Measurements from ENCODE around the gene NEU4. TPM values are rescaled to one million over a fixed set of nuclear protein-coding genes. Genes with fewer than 3 reads are reported as not detected.

Gene NEU4
- total RNA-seq, 1 donor from 2014 or later = not detected

DNA sequence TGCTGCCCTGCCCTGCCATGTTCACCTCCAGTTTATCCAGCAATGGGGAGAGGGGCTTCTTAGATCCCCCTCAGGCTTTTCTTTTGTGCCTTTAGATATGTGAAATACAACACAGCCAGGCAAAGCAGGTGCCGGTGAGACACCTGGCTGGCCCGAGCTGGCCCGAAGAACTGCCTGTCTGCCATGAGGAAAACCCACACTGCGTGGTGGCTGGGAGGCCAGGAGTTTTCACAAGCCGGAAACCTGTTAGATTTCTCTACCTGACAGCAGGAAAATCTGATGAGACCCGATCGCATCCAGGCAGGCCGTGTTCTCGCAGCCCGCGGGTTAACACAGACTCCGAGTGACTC, 38.1 kb upstream of the NEU4 start:
- TF ChIP-seq, protein P1, sequence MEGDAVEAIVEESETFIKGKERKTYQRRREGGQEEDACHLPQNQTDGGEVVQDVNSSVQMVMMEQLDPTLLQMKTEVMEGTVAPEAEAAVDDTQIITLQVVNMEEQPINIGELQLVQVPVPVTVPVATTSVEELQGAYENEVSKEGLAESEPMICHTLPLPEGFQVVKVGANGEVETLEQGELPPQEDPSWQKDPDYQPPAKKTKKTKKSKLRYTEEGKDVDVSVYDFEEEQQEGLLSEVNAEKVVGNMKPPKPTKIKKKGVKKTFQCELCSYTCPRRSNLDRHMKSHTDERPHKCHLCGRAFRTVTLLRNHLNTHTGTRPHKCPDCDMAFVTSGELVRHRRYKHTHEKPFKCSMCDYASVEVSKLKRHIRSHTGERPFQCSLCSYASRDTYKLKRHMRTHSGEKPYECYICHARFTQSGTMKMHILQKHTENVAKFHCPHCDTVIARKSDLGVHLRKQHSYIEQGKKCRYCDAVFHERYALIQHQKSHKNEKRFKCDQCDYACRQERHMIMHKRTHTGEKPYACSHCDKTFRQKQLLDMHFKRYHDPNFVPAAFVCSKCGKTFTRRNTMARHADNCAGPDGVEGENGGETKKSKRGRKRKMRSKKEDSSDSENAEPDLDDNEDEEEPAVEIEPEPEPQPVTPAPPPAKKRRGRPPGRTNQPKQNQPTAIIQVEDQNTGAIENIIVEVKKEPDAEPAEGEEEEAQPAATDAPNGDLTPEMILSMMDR (conservative IDR thresholded peaks at IDR 0.05; ENCODE audit: low read depth, low read length) = no peak
- no peak overlapping the region for H3K4me3 ChIP-seq (ENCODE audit: low read depth, low read length)
- no peak for DNase-seq (ENCODE audit: low read depth)

DNA sequence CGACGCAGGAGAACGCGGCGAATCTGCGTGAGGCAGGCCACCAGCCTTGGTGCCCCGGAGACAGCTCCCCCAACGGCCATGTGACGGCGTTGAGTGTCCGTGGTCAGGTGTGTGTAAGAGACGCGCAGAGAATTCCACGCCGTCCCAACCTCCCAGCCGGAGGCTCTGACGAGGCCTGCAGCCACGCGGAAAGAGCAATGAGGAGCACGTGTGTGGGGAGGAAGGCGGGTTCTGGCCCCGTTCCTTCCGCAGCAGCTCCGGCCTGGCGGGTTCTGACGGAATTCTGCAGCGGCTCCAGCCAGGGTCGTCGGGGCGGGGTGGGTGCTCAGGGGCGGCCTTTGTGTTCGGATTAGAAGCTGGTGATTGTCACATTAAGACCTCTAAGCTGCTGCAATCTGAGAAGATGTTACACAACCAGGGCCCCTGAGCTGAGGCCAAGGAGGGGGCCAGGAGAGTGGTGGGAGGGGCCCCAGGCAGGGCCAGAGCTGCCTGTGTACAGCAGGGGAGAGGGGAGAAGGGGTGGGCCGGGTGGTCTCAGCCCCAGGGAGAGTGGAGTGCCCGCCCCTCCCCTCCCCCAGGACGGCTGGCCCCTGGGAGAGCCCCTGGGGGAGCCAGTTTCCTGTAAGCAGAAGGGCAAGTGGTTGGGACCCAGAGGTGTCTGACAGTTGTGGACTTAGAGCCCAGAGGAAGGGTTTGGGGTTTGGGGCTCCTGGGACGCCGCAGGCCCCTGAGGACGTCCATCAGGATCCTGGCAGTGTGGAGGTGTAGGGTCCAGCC, 37.5 kb upstream of the NEU4 start:
- TF ChIP-seq, protein P1 (conservative IDR thresholded peaks at IDR 0.05; ENCODE audit: low read depth, low read length) = no peak
- DNase-seq (ENCODE audit: low read depth) = peak; percentile 1
- no peak overlapping the region for H3K4me3 ChIP-seq (ENCODE audit: low read depth, low read length)

DNA sequence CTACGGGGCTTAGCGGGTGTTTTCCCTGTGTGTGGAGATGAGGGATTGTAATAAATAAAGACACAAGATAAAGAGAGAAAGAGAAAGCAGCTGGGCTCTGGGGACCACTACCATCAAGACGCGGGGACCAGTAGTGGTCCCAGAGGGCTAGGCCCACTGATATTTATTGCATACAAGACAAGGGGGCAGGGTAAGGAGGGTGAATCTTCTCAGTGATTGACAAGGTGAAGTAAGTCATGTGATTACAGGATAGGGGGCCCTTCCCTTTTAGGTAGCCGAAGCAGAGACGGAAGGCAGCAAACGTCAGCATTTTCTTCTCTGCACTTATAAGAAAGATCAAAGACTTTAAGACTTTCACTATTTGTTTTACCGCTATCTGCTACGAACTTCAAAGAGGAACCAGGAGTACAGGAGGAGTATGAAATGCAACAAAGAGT, 36.9 kb upstream of the NEU4 start:
- H3K4me3 ChIP-seq (ENCODE audit: low read depth, low read length) = no peak overlapping the region
- DNase-seq (ENCODE audit: low read depth) = no peak
- TF ChIP-seq, protein P1 (conservative IDR thresholded peaks at IDR 0.05; ENCODE audit: low read depth, low read length) = no peak

DNA sequence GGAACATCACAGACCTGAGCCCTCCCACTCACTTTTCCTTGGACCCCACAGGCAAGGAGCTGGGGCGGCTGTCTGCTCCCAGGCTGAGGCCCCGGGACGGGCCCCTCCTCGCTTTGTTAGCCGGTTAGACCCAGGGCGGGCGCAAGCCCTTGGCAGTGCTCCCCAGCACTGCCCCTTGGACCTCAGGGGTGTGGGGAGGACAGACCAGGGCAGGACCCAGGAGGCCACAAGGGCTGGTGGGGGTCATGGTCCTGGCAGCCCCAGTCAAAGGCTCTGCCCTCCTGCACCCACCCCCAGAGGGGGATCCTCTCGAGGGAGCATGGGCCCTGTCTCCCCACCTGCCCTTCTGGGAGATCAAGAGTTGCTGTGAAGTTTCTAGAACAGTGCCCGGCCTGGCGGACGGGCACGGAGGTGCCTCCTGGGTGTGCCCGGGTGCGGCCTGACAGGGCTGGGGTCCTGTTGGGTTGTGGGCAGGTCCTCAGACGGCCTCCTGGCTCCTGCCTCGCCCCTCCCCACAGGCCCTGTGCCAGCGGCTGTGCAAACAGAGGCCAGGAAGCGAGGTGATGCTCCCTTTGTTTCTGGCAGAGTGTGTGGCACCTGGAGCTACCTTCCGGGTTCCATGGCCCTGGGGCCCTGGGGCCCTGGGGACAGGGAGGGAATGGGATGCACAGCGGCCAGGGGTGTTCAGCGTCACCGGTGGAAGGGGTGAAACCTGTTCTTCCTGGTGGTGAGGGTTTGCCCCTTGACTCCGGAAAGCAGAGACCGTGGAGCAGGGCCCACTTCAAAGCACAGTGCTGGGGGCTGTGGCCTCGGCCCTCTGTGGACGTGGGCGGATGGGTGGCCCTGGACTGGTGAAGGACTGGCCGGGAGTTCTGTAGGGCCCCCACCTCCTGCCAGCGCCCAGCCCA, 35.2 kb upstream of the NEU4 start:
- no peak overlapping the region for H3K4me3 ChIP-seq (ENCODE audit: low read depth, low read length)
- TF ChIP-seq, protein P1 (conservative IDR thresholded peaks at IDR 0.05; ENCODE audit: low read depth, low read length) = no peak
- DNase-seq (ENCODE audit: low read depth) = no peak

DNA sequence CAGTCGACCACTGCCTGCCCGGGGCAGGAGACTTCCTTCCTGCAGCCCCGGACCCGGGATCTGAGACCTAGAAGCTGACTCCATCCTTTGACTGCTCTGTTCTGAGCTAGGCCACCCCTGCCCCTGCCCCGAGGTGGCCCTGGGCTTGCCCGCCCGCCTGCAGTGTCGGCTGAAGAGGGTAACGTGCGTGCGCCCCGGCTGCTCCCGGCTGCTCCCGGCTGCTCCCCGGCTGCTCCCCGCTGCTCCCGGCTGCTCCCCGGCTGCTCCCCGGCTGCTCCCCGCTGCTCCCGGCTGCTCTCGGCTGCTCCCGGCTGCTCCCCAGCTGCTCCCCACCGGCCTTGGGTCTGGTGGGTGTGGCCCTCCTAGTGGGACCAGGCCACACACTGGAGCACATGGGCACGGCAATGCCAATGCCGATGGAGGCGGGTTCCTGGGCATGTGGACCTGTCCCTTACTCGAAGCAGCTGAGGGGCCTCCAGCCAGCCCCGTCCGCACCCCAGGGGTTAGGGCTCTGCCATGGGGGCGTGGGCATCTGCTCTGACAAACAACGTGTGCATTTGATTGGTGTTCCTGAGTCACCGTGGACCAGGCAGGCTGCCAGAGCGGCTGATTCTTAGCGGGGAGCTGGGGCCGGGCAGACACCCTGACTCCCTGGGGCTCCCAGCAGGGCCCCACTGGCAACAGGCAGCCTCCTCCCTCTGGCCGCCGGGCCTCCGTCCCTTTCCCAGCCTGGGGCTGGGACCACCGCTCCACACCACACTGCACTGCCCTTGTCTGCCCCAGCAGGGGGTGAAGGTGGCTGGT, 34.4 kb upstream of the NEU4 start:
- TF ChIP-seq, protein P1 (conservative IDR thresholded peaks at IDR 0.05; ENCODE audit: low read depth, low read length) = no peak
- no peak for DNase-seq (ENCODE audit: low read depth)
- no peak overlapping the region for H3K4me3 ChIP-seq (ENCODE audit: low read depth, low read length)

DNA sequence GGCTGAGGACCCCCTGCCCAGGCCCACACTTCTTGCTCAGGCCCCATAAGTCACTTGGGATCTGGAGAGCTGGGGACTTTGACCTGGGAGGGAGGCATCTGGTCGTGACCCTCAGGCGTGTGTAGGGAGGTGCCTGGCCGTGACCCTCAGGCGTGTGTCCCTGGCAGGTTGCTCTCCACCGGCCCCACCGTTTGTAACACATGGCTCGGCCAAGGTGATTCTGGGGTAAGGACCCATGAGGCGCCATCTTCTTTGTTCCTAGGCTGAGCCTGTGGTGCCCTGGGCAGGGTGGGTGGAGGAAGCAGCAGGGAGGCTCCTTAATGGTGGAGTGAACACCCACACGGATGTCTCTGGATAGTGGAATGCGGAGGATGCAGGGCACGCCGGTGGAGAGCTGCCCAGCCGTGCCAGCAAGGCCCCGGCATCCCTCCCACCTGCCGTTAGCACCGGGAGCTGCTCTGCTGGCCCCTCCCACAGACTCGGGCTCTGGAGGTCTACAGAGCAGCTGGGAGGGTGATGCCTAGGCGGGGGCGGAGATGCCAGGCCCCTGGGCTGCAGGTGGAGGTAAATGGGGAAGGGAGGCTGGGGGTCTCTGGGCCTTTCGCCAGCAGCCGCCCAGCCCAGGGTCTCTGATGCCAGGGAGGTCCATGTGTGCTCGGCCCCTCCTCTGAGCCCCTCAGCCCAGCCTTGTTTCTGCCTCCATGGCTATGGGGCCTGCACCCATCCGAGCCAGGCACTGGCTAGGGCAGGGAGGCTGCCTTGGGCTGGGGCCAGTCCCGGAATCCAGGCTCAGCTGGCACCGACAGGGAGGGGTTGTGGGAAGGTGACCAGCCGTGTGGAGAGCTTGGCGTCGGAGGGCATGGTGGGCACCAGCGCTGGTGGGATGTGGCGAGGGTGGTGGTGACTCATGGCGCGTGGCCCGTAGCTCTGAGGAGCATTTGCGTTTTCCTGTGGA, 33.5 kb upstream of the NEU4 start:
- H3K4me3 ChIP-seq (ENCODE audit: low read depth, low read length) = no peak overlapping the region
- TF ChIP-seq, protein P1 (conservative IDR thresholded peaks at IDR 0.05; ENCODE audit: low read depth, low read length) = no peak
- DNase-seq (ENCODE audit: low read depth) = no peak
